OCI-LY7 (cell line): ENCODE measurements around the gene MACROH2A1. TPM values are rescaled to one million over a fixed set of nuclear protein-coding genes. Genes with fewer than 3 reads are reported as not detected.

Experiments used
- BruUV-seq: library from RNA; stranded (reverse); fragments of 400-500 nt; replicated peaks from 2 replicates; lab custom pipeline; 2021; lab: Mats Ljungman, UMichigan
- CTCF ChIA-PET: fragments of 300-600 bp; sonication (Branson Sonifier 250); formaldehyde crosslinking; loops from one replicate; lab custom pipeline; 2022; ENCODE audit warnings: antibody characterized with exemption; ENCODE audit not compliant: unreplicated experiment; lab: Charles Lee
- POLR2A ChIA-PET: fragments of 300-600 bp; sonication (Branson Sonifier 250); formaldehyde crosslinking; loops from one replicate; lab custom pipeline; 2022; ENCODE audit warnings: antibody characterized with exemption; lab: Charles Lee
- DNase-seq: peaks from one replicate; pipeline ENCODE4 v3.0.0-alpha.2; 2015; ENCODE audit warnings: low spot score
- H2AFZ ChIP-seq: fragments of 200-600 bp; sonication (generic), shearing (Covaris generic); 2 replicates; pipeline ENCODE4 v1.6.1; 2014; ENCODE audit warnings: mild to moderate bottlenecking, antibody characterized with exemption, low read length, moderate library complexity
- H3K27ac ChIP-seq: fragments of 200-600 bp; sonication (generic); 2 replicates; pipeline ENCODE4 v1.5.1; 2014; ENCODE audit warnings: mixed run types, low read depth, mild to moderate bottlenecking, moderate library complexity, low read length, inconsistent platforms; ENCODE audit not compliant: poor library complexity, severe bottlenecking
- H3K36me3 ChIP-seq: fragments of 200-600 bp; sonication (generic); 2 replicates; pipeline ENCODE4 v1.6.1; 2014; ENCODE audit warnings: mild to moderate bottlenecking, antibody characterized with exemption, low read length, moderate library complexity, mixed read lengths; ENCODE audit not compliant: insufficient read depth
- H3K4me1 ChIP-seq: fragments of 200-600 bp; sonication (generic); 2 replicates; pipeline ENCODE4 v1.5.1; 2014; ENCODE audit warnings: mild to moderate bottlenecking, low read length; ENCODE audit not compliant: insufficient read depth, poor library complexity, severe bottlenecking
- H3K4me2 ChIP-seq: fragments of 200-600 bp; sonication (generic); 2 replicates; pipeline ENCODE4 v1.6.1; 2014; ENCODE audit warnings: mild to moderate bottlenecking, low read length
- H3K4me3 ChIP-seq: fragments of 200-600 bp; sonication (generic); 2 replicates; pipeline ENCODE4 v1.5.1; 2014; ENCODE audit warnings: mild to moderate bottlenecking, low read depth, low read length; ENCODE audit not compliant: poor library complexity, severe bottlenecking
- H3K79me2 ChIP-seq: fragments of 200-600 bp; sonication (generic); 2 replicates; pipeline ENCODE4 v1.6.1; 2016; ENCODE audit warnings: low read depth, mild to moderate bottlenecking, low read length, moderate library complexity, mixed read lengths; ENCODE audit not compliant: insufficient read depth
- H3K9me2 ChIP-seq: fragments of 200-600 bp; sonication (generic); 2 replicates; pipeline ENCODE4 v1.6.1; 2016; ENCODE audit warnings: mild to moderate bottlenecking, low read length, mixed read lengths; ENCODE audit not compliant: insufficient read depth
- H3K9me3 ChIP-seq: fragments of 200-600 bp; sonication (generic); 2 replicates; pipeline ENCODE4 v1.6.1; 2014; ENCODE audit warnings: mild to moderate bottlenecking, mixed run types, low read length, mixed read lengths
- H4K20me1 ChIP-seq: fragments of 200-600 bp; sonication (generic); 2 replicates; pipeline ENCODE4 v1.6.1; 2014; ENCODE audit warnings: mild to moderate bottlenecking, antibody characterized with exemption, low read length, moderate library complexity, mixed read lengths; ENCODE audit not compliant: insufficient read depth
- CTCF ChIP-seq: fragments of 200-600 bp; sonication (generic); conservative IDR thresholded peaks from 2 replicates; pipeline ENCODE4 v1.5.1; 2014; ENCODE audit warnings: mild to moderate bottlenecking, antibody characterized with exemption, low read length, moderate library complexity, mixed read lengths
- EZH2phosphoT487 ChIP-seq: fragments of 200-600 bp; sonication (generic); IDR thresholded peaks from 2 replicates; pipeline ENCODE4 v1.6.1; 2018; ENCODE audit warnings: low read depth, borderline replicate concordance, mild to moderate bottlenecking, mixed run types, antibody characterized with exemption, low read length, moderate library complexity, mixed read lengths
- intact Hi-C: fragments of 100-400 bp; cut with micrococcal nuclease; formaldehyde crosslinking; loops from one replicate; pipeline ENCODE4 v1.10.0; 2022; ENCODE audit not compliant: unreplicated experiment
- total RNA-seq, 2 experiments: library from RNA; depleted of rRNA in 1 of 2; stranded (reverse); fragments of >200 nt in 1 of 2; shearing (Covaris generic) in 1 of 2; gene quantifications; 2 replicates each; pipeline ENCODE4 v1.2.3, GENCODE V29; 2014 to 2022

MACROH2A1 gene
- total RNA-seq, 2 experiments from 2014 or later, result 271 to 356 TPM

- Histone ChIP-seq H4K20me1 (no peaks in the 10 kb centered on the region), H3K4me3 (no peak overlapping the region), H3K9me3 (no peaks in the 10 kb centered on the region), H3K4me1 (no peaks in the 10 kb centered on the region), H3K79me2 (no peaks in the 10 kb centered on the region), H3K9me2 (no peaks in the 10 kb centered on the region), H3K36me3 (no peaks in the 10 kb centered on the region), H3K27ac (no peak overlapping the region), H3K4me2 (no peak overlapping the region), H2AFZ (no peak overlapping the region)
- ChIA-PET CTCF (no interaction called here), POLR2A (no interaction called here)
- no TSS peak for BruUV-seq
- intact Hi-C loops, result no loop called here
- DNase-seq, result no peak
- no peak for TF ChIP-seq EZH2phosphoT487
- no peak for TF ChIP-seq CTCF
Observed at GRCh38 chr5:135318924-135319323, 80.1 kb downstream of the MACROH2A1 start.

GRCh38 chr5:135318037-135318436 lies 81.0 kb downstream of the MACROH2A1 start:
- ChIA-PET POLR2A (interaction anchor here (0.5 kb wide), 1 partner anchor 234 kb away, joined by 3 read pairs; no protein-coding TSS in a partner anchor), CTCF (no interaction called here)
- Histone ChIP-seq H3K27ac (no peak overlapping the region), H3K9me2 (no peaks in the 10 kb centered on the region), H2AFZ (no peak overlapping the region), H3K4me1 (no peaks in the 10 kb centered on the region), H3K9me3 (no peaks in the 10 kb centered on the region), H3K79me2 (no peaks in the 10 kb centered on the region), H3K4me2 (no peak overlapping the region), H3K36me3 (no peaks in the 10 kb centered on the region), H4K20me1 (no peaks in the 10 kb centered on the region), H3K4me3 (no peak overlapping the region)
- DNase-seq, result no peak
- intact Hi-C loops, result no loop called here
- no TSS peak for BruUV-seq
- TF ChIP-seq EZH2phosphoT487, result no peak
- no peak for TF ChIP-seq CTCF

GRCh38 chr5:135317286-135317685 lies 81.7 kb downstream of the MACROH2A1 start:
- TF ChIP-seq EZH2phosphoT487 (no peak), CTCF (no peak)
- H3K9me3 ChIP-seq, result no peaks in the 10 kb centered on the region

More at GRCh38 chr5:135317286-135317685, 81.7 kb downstream of the MACROH2A1 start:
- H3K9me2 ChIP-seq, result no peaks in the 10 kb centered on the region
- ChIA-PET CTCF (no interaction called here), POLR2A (no interaction called here)
- H4K20me1 ChIP-seq, result no peaks in the 10 kb centered on the region
- no peak overlapping the region for H3K4me2 ChIP-seq
- DNase-seq, result no peak
- intact Hi-C loops, result no loop called here
- H2AFZ ChIP-seq, result no peak overlapping the region
- H3K4me1 ChIP-seq, result no peaks in the 10 kb centered on the region
- H3K4me3 ChIP-seq, result no peak overlapping the region
- H3K79me2 ChIP-seq, result no peaks in the 10 kb centered on the region
- no peak overlapping the region for H3K27ac ChIP-seq
- no peaks in the 10 kb centered on the region for H3K36me3 ChIP-seq
- no TSS peak for BruUV-seq
